ENCODE data around the gene SCYL3.
A peak's percentile ranks its signal among the peaks of the same experiment; 100 is the strongest.
"Not testable (repeated sequence)": the region's sequence is repeated elsewhere in the genome, so short reads cannot be mapped to it uniquely, and the experiment has no call there.

The SCYL3 gene

DNA sequence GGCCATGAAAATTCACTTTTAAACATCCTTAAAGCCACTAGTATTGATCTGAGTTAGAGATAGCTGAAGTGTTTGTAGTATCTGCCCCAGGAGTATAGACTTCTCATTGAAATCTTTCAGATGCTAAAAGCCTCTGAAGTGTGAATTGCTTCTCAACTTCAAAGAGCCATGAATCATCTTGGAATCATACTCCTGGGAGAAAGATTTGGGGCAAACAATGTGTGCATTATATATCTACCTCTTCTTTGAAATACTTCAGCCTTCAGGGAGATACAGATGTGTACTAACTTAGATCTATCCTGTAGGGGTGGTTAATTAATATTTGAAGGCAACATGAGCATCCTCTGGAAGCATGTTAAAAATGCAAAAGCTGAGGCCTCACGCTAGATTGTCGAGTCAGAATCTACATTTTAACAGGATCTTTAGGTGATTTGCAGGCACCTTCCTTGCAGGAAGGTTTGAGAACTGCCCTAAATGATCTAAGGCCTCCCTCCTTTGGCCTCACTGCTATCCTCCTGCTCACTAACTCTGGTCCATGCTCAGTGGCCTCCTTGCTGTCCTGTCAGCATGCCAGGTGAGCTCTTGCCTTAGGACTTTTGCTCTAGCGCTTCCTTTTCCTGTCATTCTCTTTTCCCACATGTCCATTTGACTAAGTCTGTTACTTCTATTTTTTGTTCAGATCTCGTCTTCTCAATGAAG is 6.0 kb upstream of the SCYL3 start:
- no peak for DNase-seq (ENCODE audit: low read depth)

DNA sequence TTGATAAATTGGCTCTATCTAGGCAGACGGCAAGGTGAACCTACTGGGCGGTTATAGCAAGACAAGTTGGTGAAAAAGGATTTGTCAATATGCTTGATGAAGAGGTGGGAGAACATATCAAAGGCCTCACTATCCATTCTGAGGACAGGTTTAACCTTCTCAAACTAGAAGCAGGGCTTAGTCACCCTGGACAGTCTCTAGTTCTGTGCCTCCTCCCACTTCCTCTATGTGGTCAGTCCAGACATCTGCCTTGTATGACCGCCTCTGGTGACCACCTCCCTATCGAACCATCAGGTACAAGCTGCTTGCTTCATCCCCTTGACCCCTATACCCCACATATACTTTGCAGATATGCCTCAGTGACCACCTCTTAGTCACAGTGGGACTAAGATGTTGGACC is 2.3 kb upstream of the SCYL3 start:
- DNase-seq (ENCODE audit: low read depth), result no peak

DNA sequence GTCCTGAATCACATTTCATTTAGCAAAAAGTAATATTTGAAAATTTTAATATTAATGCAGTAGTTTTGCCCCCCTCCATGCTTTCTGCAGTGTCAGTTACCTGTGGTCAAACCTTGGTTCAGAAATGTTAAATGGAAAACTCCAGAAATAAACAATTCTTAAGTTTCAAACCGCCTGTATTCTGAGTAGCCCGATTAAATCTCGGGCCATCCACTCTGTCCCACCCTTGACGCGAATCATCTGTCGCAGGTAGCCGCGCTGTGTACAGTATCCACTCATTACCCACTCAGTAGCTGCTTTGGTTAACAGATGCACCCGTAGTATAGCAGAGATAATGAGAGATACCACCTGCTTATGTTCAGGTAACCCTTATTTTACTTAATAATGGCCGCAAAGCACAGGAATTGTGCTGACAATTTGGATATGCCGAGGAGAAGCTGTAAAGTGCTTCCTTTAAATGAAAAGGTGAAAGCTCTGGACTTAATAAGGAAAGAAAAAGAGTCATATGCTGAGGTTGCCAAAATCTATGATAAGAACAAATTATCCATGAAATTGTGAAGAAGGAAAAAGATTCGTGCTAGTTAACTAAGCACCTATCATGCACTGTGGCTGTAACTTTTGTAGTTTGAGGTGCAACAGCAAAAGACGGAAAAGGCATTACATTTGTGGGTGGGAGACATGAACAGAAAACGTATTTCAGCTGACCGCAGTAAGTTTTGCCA is 889 bp upstream of the SCYL3 start:
- no peak for DNase-seq (ENCODE audit: low read depth)

DNA sequence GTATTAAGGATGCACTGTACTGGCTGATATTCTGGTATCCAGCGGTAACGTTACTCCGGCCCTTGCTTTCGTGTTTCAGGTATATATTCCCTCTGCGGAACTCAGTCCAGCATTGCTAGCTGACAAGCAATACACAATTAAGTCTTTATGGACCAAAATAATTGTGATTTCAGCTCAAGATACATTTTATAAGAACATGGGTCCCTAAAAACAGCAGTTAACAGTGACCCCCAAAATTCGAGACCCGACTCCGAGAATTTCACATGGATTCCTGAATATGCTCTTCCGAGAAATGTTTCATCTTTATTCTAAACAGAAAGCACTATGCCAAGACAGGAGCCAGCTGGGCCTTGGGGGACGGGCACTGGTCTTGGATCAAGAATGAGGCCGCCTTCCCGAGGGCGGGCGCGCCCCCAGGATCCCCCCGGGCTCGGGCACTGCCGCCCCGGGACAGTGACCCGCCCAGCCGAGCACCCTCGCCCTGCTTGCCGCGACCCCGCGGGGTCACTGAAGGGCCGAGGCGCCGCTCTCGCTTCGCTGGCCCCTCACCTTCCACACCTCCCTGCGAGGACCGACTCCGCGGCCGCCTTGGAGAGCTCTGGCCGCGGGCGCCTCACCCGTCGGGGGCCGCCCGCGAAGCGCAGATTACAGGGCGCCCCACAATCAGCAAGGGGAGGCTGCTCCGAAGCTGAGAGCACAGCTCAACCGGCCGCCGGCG is 610 bp downstream of the SCYL3 start:
- no peak for DNase-seq (ENCODE audit: low read depth)

DNA sequence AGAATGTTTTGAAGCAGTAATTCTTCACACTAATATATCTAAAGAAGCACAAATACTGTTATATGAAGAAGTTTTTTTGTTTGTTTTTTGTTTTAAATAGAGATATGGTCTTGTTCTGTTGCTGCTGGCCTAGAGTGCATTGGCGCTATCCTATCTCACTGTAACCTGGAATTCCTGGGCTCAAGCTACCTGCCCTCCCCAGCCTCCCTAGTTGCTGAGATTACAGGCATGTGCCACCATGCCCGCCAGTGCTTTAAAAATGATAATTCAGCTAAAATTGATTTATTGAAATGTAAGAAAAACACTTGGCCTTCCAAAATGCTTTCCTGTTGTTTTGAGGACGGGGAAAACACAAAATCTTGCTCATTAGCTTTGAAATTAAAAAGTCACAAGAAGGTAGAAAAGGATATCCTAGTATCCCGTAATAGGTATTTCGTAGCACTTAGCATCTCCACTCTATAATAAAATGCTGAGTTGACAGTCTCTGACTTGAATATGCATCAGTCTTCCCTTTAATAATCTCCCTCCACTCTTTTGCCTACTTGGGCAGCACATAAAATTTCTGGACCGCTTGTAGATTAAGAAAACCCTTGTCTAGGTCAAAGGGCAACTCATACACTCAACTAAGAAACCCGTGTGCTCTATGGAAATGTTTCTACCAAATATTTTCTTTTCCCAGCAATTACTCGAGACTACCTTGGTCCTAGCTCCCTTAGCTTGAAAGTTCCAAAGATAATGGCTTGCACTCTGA is 1.3 kb downstream of the SCYL3 start:
- no peak for DNase-seq (ENCODE audit: low read depth)

DNA sequence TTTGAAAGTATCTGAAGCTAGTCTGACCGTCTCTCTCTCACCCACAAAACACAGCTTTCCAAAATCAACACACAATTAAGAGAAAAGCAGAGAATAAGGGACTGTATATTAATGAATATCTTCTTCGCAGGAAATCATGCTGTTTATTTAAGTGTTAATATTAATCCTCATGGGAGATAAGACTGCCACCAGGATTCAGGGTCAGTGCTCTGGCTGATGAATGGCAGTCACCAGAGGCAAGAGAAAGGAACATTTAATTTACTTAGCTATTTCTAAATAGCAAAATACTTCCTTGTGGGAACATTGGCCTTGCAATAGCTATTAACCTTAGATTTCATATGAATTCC is 2.2 kb downstream of the SCYL3 start:
- DNase-seq (ENCODE audit: low read depth), result no peak

DNA sequence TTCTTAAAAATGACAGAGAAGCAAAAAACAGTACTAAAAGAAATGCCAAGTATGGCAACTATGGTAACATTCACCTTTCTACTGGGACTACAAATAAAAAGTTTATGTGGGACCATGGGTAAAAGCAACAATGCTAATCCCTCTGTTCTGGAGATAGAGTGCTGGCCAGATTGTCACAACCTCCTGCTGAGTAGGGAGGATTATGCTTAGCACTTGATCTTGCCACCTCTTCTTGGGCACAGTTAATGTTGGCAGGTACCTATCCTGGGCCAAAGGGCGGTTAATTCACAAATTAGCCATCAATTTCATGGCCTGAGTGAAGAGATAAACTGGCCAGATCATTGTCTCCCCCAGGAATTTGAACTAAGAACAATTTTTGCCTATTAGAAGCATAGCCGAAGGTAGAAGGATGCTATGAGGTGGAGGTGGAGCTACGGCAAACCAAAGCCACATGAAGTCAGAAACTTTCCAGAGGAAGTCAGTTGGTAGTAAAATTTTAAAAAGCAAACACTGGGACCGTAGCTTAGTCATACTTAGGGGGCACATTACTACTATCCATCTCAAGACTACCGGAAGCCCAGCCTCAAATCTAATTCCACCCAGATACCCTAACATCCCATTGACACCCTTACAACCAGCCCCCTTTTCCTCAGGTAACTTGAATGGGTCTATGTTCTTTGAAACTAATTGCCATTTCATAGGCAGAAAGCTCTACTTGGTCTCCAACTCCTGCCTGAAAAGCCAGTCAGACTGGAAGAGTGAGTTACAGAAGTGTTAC is 2.7 kb downstream of the SCYL3 start:
- no peak for DNase-seq (ENCODE audit: low read depth)

DNA sequence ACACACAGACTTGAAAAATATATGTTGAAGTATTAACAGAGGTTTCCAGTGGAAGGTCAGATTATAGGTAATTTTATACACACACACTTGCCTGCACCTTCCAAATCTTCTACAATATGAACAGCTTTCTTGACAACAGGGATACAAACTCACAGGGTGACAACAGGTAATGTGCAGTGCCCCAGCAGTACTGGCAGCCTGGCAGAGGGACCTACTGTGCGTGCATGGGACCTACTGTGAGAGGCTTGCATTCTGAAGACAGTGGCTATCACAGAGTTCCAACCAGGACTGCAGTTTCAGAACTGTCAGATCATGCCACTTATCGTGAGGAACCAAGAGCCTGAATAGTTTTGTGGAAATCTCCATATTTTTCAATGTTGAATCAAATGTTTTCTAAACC is 3.8 kb downstream of the SCYL3 start:
- no peak for DNase-seq (ENCODE audit: low read depth)

DNA sequence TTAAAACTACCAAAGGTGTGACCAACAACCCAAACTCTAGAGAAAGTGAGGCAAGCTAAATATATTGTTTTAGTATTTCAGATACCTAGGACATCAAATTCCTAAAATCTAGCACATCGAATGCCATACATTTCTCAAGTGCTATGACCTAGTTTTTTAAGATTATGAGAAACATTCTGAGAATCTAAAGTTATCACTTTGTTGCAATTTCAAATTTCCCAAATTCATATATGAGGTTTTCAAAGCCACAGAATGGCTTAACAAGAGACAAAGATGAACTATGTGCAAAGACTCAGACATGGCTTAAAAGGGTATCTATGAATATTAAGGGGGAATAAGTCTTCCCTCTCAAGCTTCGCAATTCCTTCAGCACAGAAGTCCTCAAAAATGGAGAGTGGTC is 6.8 kb downstream of the SCYL3 start:
- DNase-seq (ENCODE audit: low read depth), result no peak

DNA sequence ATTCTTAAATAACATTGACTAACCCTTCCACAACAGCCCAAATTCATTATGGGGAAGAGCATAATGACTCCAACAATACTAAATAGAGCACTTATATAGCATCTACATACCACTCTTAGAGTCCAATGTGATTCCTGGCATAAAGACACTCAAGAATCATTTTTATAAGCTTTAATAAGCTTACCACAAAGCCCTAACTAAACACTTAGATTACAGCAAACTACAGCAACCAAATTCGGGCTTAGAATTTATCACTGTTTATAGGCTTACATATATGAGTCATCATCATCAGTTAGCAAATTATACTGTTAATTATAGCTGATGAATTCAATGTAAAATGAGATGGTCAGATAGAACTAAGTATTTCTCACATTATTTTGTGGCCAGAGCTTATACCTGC is 7.3 kb downstream of the SCYL3 start:
- no peak for DNase-seq (ENCODE audit: low read depth)

DNA sequence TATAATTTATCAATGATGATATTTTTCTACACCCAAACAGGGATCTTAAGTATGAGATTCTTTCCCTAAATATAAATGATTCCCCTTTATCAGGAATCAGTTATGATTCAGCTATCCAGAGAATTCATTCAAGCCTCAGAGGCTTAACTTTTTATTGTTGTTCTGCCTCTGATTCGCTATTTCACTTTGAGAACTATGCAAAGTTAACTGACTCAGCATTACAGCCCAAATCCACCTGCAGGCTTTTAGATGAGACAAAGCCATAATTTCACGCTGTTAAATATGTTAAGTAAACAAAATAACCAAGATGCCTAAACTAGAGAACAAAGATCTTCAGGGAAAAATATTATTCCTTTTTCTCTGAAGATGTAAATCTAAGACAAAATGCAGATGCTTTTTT is 8.5 kb downstream of the SCYL3 start:
- no peak for DNase-seq (ENCODE audit: low read depth)

DNA sequence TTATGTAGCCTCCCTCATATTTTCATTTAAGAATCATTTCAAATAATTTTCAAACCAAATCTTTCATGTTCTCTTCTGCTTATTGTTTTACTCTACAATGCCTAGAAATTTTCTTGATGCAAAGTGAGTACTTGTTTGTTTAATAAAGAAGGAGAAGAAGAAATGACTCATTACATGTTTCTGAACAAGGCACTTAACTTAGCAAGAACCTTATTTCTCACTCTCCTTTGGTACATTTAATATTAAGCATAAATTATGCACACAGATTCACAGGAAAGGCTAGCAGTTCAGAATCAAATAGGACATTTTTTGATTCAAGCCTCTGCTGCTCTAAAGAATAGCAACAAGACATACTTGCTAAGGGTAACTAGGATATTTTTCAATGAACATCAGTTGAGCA is 9.1 kb downstream of the SCYL3 start:
- no peak for DNase-seq (ENCODE audit: low read depth)

DNA sequence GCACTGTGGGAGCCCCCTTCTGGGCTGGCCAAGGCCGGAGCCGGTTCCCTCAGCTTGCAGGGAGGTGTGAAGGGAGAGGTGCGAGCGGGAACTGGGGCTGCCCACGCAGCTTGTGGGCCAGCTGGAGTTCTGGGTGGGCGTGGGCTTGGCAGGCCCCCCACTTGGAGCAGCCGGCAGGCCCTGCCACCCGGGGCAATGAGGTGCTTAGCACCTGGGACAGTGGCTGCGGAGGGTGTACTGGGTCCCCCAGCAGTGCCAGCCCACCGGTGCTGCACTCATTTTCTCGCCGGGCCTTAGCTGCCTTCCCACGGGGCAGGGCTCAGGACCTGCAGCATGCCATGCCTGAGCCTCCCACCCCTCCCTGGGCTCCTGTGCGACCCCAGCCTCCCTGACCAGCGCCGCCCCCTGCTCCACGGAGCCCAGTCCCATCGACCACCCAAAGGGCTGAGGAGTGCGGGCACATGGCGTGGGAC is 11.6 kb downstream of the SCYL3 start:
- no peak for DNase-seq (ENCODE audit: low read depth)

DNA sequence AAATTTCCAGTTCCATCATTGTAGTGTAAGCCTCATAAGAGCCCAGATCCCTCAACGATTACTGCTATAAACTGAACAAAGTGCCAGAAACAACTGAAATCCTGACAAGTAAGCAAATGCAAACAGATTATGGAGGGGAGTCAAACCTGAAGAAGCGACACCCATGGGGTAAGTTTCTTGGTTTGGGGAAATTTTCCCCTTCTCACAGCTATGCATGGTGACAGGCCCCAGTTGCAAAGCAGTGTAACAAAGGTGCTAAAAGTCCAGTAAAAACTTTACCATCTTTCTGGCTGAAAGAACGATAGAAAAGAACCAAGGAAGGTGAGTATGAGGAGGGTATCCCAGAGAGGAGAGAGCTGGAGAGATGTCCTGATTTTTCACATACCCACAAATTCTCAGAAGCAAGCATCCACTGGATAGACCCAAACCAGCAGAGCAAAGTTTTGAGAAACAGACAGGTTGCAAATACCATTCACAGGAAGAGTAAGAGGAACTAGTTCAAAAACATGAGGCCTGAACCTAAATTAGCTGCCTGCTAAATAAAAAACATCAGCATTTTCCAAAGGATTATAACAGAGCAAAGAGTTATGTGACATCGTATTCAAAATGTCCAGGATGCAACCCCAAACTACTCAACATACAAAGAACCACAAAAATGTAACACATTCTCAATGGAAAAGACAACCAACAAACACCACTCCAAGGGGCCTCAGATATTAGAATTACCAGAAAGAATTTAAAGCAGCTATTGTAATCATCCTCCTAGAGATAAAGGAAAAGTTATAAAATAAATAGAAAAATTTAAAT is 14.5 kb downstream of the SCYL3 start:
- no peak for DNase-seq (ENCODE audit: low read depth)

DNA sequence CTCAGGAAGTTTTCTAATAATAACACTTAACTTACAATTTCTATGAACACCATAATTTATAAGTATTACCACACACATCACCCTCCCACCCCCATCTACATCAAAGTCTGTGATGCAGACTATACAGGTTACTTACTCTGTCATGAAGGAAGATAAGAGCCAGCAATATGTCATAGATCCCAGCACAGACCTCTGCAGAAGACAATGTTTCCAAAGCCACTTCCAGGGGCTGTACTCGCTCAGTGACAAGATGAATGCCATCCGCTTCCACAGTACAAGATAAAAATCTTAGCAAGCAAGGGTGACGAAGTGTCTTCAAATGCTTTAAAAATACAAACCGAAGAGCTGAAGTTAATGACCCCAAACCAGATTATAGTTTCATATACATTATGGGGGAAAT is 15.2 kb downstream of the SCYL3 start:
- DNase-seq (ENCODE audit: low read depth), result no peak

DNA sequence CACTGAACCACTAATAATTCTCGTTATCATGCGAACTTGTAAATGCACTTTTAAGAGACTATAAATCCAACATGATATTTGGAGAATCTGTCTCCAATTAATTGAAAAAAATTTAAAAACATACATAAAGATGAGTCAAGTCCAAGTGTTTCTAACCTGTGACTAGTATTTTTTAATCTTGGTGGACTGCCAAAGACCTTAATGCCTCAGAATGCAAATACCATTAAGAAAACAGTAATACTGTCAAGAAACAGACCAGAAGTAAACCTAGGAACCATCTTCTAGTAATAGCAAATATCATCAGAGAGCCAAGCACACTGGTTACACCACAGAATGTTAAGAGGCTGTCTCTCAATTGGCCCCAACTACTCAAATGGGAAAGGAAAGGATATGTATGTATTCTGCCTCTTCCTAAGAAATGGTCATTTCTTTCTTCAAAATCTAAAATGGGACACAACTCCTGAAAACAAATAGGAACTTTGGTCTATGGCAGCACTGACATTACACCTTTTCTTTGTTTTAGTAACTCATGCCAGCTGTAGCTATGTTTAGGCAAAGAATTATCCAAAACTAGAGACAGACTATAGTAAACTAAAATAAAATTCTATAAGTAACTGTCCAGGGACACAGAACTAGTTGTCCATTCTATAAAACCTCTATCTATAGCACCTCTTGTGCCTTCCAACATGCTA is 15.8 kb downstream of the SCYL3 start:
- no peak for DNase-seq (ENCODE audit: low read depth)

DNA sequence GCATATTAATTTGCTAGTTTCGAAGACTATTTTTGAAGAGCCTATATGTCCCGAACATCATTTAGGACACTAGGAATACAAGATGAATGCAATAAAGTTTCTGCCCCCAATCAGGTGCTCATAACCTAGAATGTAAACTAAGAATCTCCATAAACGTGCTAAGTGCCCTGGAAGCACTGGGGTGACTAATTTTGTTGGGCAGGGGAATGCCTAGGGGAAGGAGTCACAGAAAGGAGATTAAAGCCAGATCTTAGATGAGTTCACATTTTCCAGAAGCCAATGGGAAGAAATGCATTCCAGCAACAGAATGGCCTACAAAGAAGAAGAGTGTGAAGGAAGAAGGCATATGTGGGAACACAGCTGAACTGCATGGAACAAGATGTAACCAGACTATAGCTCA is 19.5 kb downstream of the SCYL3 start:
- peak; percentile 67 for DNase-seq (ENCODE audit: low read depth)

DNA sequence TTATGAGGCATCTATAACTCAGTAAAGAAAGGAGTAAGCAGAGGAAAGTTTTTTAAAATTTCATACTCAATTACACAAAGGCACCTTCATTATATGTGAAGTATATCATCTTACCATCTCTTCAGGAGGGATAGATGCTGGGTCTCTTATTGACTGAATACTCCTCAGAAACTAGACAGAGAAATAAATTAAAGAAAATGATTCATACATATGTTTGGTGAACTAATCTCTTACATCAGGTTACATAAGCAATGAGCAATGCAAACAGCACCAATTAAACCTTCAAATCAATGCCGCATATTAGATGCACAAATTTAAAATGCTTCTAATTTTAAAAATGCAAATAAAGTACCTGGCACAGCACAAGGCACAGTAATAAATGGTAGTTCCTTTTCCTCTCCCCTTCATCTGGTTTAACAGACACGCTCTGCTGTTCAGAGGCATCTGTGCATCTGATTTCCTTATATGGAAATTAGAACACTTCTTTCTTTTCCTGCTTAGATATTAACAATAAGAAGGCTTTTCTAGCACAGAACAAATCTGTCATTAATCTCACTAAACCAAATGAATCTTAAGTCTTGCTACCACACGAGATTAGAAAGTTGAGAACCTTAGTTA is 20.0 kb downstream of the SCYL3 start:
- no peak for DNase-seq (ENCODE audit: low read depth)

DNA sequence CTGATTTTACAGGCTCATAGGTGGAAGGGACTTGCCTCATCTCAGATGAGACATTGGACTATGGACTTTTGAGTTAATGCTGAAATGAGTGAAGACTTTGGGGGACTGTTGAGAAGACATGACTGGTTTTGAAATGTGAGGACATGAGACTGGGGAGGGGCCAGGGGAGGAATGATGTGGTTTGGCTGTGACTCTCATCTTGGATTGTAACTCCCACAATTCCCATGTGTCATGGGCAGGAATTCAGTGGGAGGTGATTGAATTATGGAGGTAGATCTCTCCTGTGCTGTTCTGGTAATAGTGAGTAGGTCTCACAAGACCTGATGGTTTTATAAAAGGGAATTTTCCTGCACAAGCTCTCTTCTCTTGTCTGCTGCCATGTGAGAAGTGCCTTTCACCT is 20.8 kb downstream of the SCYL3 start:
- DNase-seq (ENCODE audit: low read depth), result no peak

DNA sequence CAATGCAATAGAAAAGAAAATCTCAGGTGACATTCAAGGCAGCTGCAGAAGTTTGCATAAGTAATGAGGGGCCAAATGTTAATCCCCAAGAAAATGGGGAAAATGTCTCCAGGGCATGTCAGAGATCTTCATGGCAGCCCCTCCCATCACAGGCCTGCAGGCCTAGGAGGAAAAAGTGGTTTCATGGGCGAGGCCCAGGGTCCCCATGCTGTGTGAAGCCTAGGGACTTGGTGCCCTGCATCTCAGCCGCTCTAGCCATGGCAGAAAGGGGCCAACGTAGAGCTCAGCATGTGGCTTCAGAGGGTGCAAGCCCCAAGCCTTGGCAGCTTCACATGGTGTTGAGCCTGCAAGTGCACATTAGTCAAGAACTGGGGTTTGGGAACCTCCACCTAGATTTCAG is 21.7 kb downstream of the SCYL3 start:
- DNase-seq (ENCODE audit: low read depth), result not testable (repeated sequence)
